Hepatocyte (in vitro differentiated cells): ENCODE results near the gene MPDZ. TPM values are rescaled to one million over a fixed set of nuclear protein-coding genes. Genes with fewer than 3 reads are reported as not detected.

Experiments used
- DNase-seq: peaks from one replicate; pipeline ENCODE4 v3.0.0-alpha.2; 2016; ENCODE audit warnings: low spot score
- H2AFZ ChIP-seq: fragments of 200-600 bp; sonication (generic); 2 replicates; pipeline ENCODE4 v1.6.0; 2016; ENCODE audit warnings: antibody characterized with exemption, mild to moderate bottlenecking
- H3K27ac ChIP-seq: fragments of 200-600 bp; sonication (generic); 2 replicates; pipeline ENCODE4 v1.5.1; 2016; ENCODE audit warnings: mild to moderate bottlenecking
- H3K27me3 ChIP-seq: fragments of 200-600 bp; sonication (generic); 2 replicates; pipeline ENCODE4 v1.6.1; 2016
- H3K36me3 ChIP-seq: fragments of 200-600 bp; sonication (generic); replicated peaks from 2 replicates; pipeline ENCODE4 v1.5.1; 2016; ENCODE audit warnings: low read depth; ENCODE audit not compliant: insufficient read depth
- H3K4me1 ChIP-seq: fragments of 200-600 bp; sonication (generic); 2 replicates; pipeline ENCODE4 v1.5.1; 2016; ENCODE audit warnings: mild to moderate bottlenecking, moderate library complexity; ENCODE audit not compliant: insufficient read depth
- H3K4me2 ChIP-seq: fragments of 200-600 bp; sonication (generic); 2 replicates; pipeline ENCODE4 v1.6.0; 2016
- H3K4me3 ChIP-seq: fragments of 200-600 bp; sonication (generic); 2 replicates; pipeline ENCODE4 v1.5.1; 2016; ENCODE audit warnings: mild to moderate bottlenecking
- H3K79me2 ChIP-seq: fragments of 200-600 bp; sonication (generic); 2 replicates; pipeline ENCODE4 v1.6.0; 2017; ENCODE audit warnings: mild to moderate bottlenecking
- H3K9me2 ChIP-seq: fragments of 200-600 bp; sonication (generic); replicated peaks from 2 replicates; pipeline ENCODE4 v1.6.0; 2017; ENCODE audit warnings: mild to moderate bottlenecking; ENCODE audit not compliant: insufficient read depth
- H3K9me3 ChIP-seq: fragments of 200-600 bp; sonication (generic); 2 replicates; pipeline ENCODE4 v1.5.1; 2016; ENCODE audit warnings: low read depth, mild to moderate bottlenecking
- H4K20me1 ChIP-seq: fragments of 200-600 bp; sonication (generic); 2 replicates; pipeline ENCODE4 v1.6.0; 2016; ENCODE audit warnings: mild to moderate bottlenecking; ENCODE audit not compliant: insufficient read depth, poor library complexity, severe bottlenecking
- CTCF ChIP-seq: fragments of 200-600 bp; sonication (generic); IDR thresholded peaks from 2 replicates; pipeline ENCODE4 v1.5.1; 2016; ENCODE audit warnings: antibody characterized with exemption, mild to moderate bottlenecking; ENCODE audit not compliant: poor library complexity
- EZH2 ChIP-seq: fragments of 200-600 bp; sonication (generic); IDR thresholded peaks from 2 replicates; pipeline ENCODE4 v1.6.1; 2016; ENCODE audit warnings: antibody characterized with exemption, mild to moderate bottlenecking, borderline replicate concordance
- EZH2phosphoT487 ChIP-seq: fragments of 200-600 bp; sonication (generic); IDR thresholded peaks from one replicate; pipeline ENCODE4 v1.6.1; 2018; ENCODE audit warnings: antibody characterized with exemption, mild to moderate bottlenecking, low read depth, moderate library complexity; ENCODE audit not compliant: unreplicated experiment, severe bottlenecking
- WGBS: methylation state at CpG from one replicate; pipeline ENCODE4 v1.1.6; 2016; ENCODE audit warnings: low lambda C conversion rate; ENCODE audit errors: missing lambda C conversion rate; 5-methylcytosine and 5-hydroxymethylcytosine counted together
- polyA plus RNA-seq: library from polyadenylated mRNA; unstranded; fragments of >200 nt; fragmentation: Nextera tagmentation; extraction: Ambion mirVana; gene quantifications from 2 replicates; pipeline ENCODE4 v1.2.1, GENCODE V29; 2016
- total RNA-seq: library from RNA; depleted of rRNA; stranded (reverse); fragments of >200 nt; gene quantifications from 2 replicates; pipeline ENCODE4 v1.2.3, GENCODE V29; 2014

Gene MPDZ
- total and polyA plus RNA-seq, 2 experiments from 2014 or later = 16.7 to 45.5 TPM

- Histone ChIP-seq H3K36me3 (no peaks in the 10 kb centered on the region), H3K4me1 (peaks cover 15% of the 10 kb centered on the region), H3K27me3 (no peaks in the 10 kb centered on the region), H3K9me3 (no peaks in the 10 kb centered on the region), H3K9me2 (no peaks in the 10 kb centered on the region), H3K79me2 (no peaks in the 10 kb centered on the region), H3K4me2 (no peak overlapping the region), H3K4me3 (no peak overlapping the region), H3K27ac (peak overlapping the region; percentile 11), H2AFZ (no peak overlapping the region), H4K20me1 (no peaks in the 10 kb centered on the region)
- DNase-seq = no peak
- WGBS = 71% methylated on average over 5 of the region's 5 CpGs
- no peak for TF ChIP-seq EZH2phosphoT487
- no peak for TF ChIP-seq CTCF
- no peak for TF ChIP-seq EZH2
Observed at GRCh38 chr9:13143281-13143680, 136.2 kb downstream of the MPDZ start.

- 99% methylated on average over 3 of the region's 3 CpGs for WGBS
Observed at GRCh38 chr9:13142776-13143175, 136.7 kb downstream of the MPDZ start.

GRCh38 chr9:13141629-13142028 is 137.9 kb downstream of the MPDZ start:
- H3K79me2 ChIP-seq = no peaks in the 10 kb centered on the region
- H4K20me1 ChIP-seq = no peaks in the 10 kb centered on the region
- DNase-seq = no peak
- TF ChIP-seq EZH2 (no peak), EZH2phosphoT487 (no peak), CTCF (no peak)
- H3K4me2 ChIP-seq = no peak overlapping the region
- H3K27ac ChIP-seq = no peak overlapping the region
- peaks cover 15% of the 10 kb centered on the region for H3K4me1 ChIP-seq
- H3K9me2 ChIP-seq = no peaks in the 10 kb centered on the region
- 65% methylated on average over 5 of the region's 5 CpGs for WGBS
- no peaks in the 10 kb centered on the region for H3K27me3 ChIP-seq
- no peaks in the 10 kb centered on the region for H3K9me3 ChIP-seq
- H3K4me3 ChIP-seq = no peak overlapping the region
- H3K36me3 ChIP-seq = no peaks in the 10 kb centered on the region
- H2AFZ ChIP-seq = no peak overlapping the region

More at GRCh38 chr9:13142776-13143175, 136.7 kb downstream of the MPDZ start:
- Histone ChIP-seq H3K4me2 (no peak overlapping the region), H3K4me1 (peaks cover 15% of the 10 kb centered on the region), H2AFZ (no peak overlapping the region), H4K20me1 (no peaks in the 10 kb centered on the region), H3K36me3 (no peaks in the 10 kb centered on the region), H3K4me3 (no peak overlapping the region), H3K9me2 (no peaks in the 10 kb centered on the region), H3K27ac (no peak overlapping the region), H3K79me2 (no peaks in the 10 kb centered on the region), H3K9me3 (no peaks in the 10 kb centered on the region), H3K27me3 (no peaks in the 10 kb centered on the region)
- DNase-seq = no peak
- no peak for TF ChIP-seq EZH2phosphoT487
- TF ChIP-seq EZH2 = no peak
- TF ChIP-seq CTCF = no peak
